Measurements from ENCODE around the gene KHK. TPM values are rescaled to one million over a fixed set of nuclear protein-coding genes. Genes with fewer than 3 reads are reported as not detected.
A peak's percentile ranks its signal among the peaks of the same experiment; 100 is the strongest.

The KHK gene
- polyA plus RNA-seq, 2 of the 4 experiments (the other 2 are of a cell fraction) = 4.2 to 7.6 TPM

- ATAC-seq = no peak
Measured at GRCh38 chr2:27115519-27115918, 28.9 kb downstream of the KHK start.

GRCh38 chr2:27117995-27118524, 31.5 kb downstream of the KHK start:
- POLR2A ChIA-PET = no interaction called here
- Histone ChIP-seq H3K4me2 (peak overlapping the region; percentile 86), H3K27ac (peak overlapping the region; percentile 71 to 88; a peak in 5 of 6 replicates), H3K4me1 (0 out of 3 replicates have a peak, but pooled peaks cover 4% of the 10 kb centered on the region), H3K9me3 (no peaks in the 10 kb centered on the region), H3K4me3 (peak overlapping the region; percentile 56)
- no peak for DNase-seq (ENCODE audit: low read depth in 1 of 2, low spot score in 1 of 2)
- no peak for FAIRE-seq
- peak; percentile 11 to 16; a peak in 3 of 6 replicates for ATAC-seq
- 74% methylated on average over 12 of the region's 14 CpGs for WGBS (ENCODE audit: missing lambda C conversion rate)
- CTCF ChIA-PET = interaction anchor here (0.9 to 3.4 kb wide), 5 partner anchors 14 to 272 kb away, joined by 3 to 14 read pairs (median 3); no protein-coding TSS in a partner anchor
- TF ChIP-seq HEYL (CRISPR knock-in tag; IDR thresholded peaks at IDR 0.05) (no peak), ATOH8 (CRISPR knock-in tag; IDR thresholded peaks at IDR 0.05; ENCODE audit: low read depth) (no peak), CTCF (IDR thresholded peaks at IDR 0.05) (no peak), HMGXB4 (CRISPR knock-in tag; IDR thresholded peaks at IDR 0.05; ENCODE audit: borderline replicate concordance) (no peak), HDAC2 (IDR thresholded peaks at IDR 0.05) (no peak), ZFP36 (IDR thresholded peaks at IDR 0.05; ENCODE audit: borderline replicate concordance, partially characterized antibody) (no peak), CHD2 (IDR thresholded peaks at IDR 0.05; ENCODE audit: low read length, partially characterized antibody) (no peak), E2F6 (IDR thresholded peaks at IDR 0.05; ENCODE audit: borderline replicate concordance, low read depth) (no peak), POLR2A (IDR thresholded peaks at IDR 0.05; ENCODE audit: low read length) (no peak)

More at GRCh38 chr2:27115519-27115918, 28.9 kb downstream of the KHK start:
- FAIRE-seq (no peak), DNase-seq (ENCODE audit: low read depth in 1 of 2, low spot score in 1 of 2) (no peak)
- Histone ChIP-seq H3K27ac (no peak overlapping the region), H3K4me3 (no peak overlapping the region), H3K4me2 (no peak overlapping the region), H3K4me1 (0 out of 3 replicates have a peak, but pooled peaks cover 4% of the 10 kb centered on the region), H3K9me3 (no peaks in the 10 kb centered on the region)
- POLR2A ChIA-PET = no interaction called here
- CTCF ChIA-PET = interaction anchor here (0.6 to 4.2 kb wide), 7 partner anchors 8 to 353 kb away, joined by 3 to 28 read pairs (median 6); partner anchors contain the start of genes ABHD1 and PREB
- whole genome bisulfite sequencing (ENCODE audit: missing lambda C conversion rate) = 44% methylated on average over 2 of the region's 2 CpGs
- TF ChIP-seq ZFP36 (IDR thresholded peaks at IDR 0.05; ENCODE audit: borderline replicate concordance, partially characterized antibody) (peak; percentile 71), KDM1A (IDR thresholded peaks at IDR 0.05; ENCODE audit: low read depth) (0 out of 2 replicates have a peak, but pooled peaks have one; percentile 16), EHF (CRISPR knock-in tag; IDR thresholded peaks at IDR 0.05) (no peak), ZNF302 (CRISPR knock-in tag; IDR thresholded peaks at IDR 0.05) (no peak), CBX2 (IDR thresholded peaks at IDR 0.05; ENCODE audit: borderline replicate concordance, low read depth) (no peak)

GRCh38 chr2:27118525-27119329, 32.2 kb downstream of the KHK start, which contains the start of gene CGREF1:
CGREF1 (minus strand) TSS chr2:27119128; CDS start chr2:27104366, 14,762 bp downstream.
- POLR2A ChIA-PET = no interaction called here
- TF ChIP-seq RNF2 (IDR thresholded peaks at IDR 0.05; ENCODE audit: borderline replicate concordance, low read depth) (no peak), ATOH8 (CRISPR knock-in tag; IDR thresholded peaks at IDR 0.05; ENCODE audit: low read depth) (0 out of 2 replicates have a peak, but pooled peaks have one; percentile 34), POLR2A (IDR thresholded peaks at IDR 0.05; ENCODE audit: low read length) (peak; percentile 30; the same call in 1 of the 2 replicates), NR3C1 (IDR thresholded peaks at IDR 0.05) (no peak), CHD2 (IDR thresholded peaks at IDR 0.05; ENCODE audit: low read length, partially characterized antibody) (no peak), ESRRA (IDR thresholded peaks at IDR 0.05; ENCODE audit: borderline replicate concordance, low read length) (no peak), RCOR1 (IDR thresholded peaks at IDR 0.05; ENCODE audit: low read depth, low read length) (no peak), MAX (IDR thresholded peaks at IDR 0.05) (peak; percentile 85), ZSCAN20 (CRISPR knock-in tag; IDR thresholded peaks at IDR 0.05) (no peak), BCL3 (IDR thresholded peaks at IDR 0.05) (no peak), POLR2AphosphoS2 (conservative IDR thresholded peaks at IDR 0.05; ENCODE audit: low read length) (no peak), EHMT2 (IDR thresholded peaks at IDR 0.05; ENCODE audit: low read depth) (no peak), JUNB (IDR thresholded peaks at IDR 0.05) (no peak)

More at GRCh38 chr2:27118525-27119329, 32.2 kb downstream of the KHK start, which contains the start of gene CGREF1:
- Histone ChIP-seq H3K4me3 (peak within 1 kb of the TSS; percentile 56), H3K4me1 (0 out of 3 replicates have a peak, but pooled peaks cover 4% of the 10 kb centered on the region), H3K9me3 (no peaks in the 10 kb centered on the region), H3K27ac (peak within 1 kb of the TSS; percentile 71 to 88), H3K4me2 (peak within 1 kb of the TSS; percentile 86)
- CTCF ChIA-PET = interaction anchor here (0.9 to 3.4 kb wide), 5 partner anchors 13 to 272 kb away, joined by 3 to 14 read pairs (median 3); no protein-coding TSS in a partner anchor
- ATAC-seq = peak; percentile 32 to 35; a peak in 5 of 6 replicates
- peak; percentile 33 to 36 for DNase-seq (ENCODE audit: low read depth in 1 of 2, low spot score in 1 of 2)
- no peak for FAIRE-seq
- 39% methylated on average over 53 of the region's 84 CpGs for WGBS (ENCODE audit: missing lambda C conversion rate)

Data from A549 (cell line).